ENCODE measurements around the gene CEP128. TPM values are rescaled to one million over a fixed set of nuclear protein-coding genes. Genes with fewer than 3 reads are reported as not detected.

The CEP128 gene
- total RNA-seq, 4 donors from 2014 or later, result 1.3 to 29.8 (median 11.9) TPM

DNA sequence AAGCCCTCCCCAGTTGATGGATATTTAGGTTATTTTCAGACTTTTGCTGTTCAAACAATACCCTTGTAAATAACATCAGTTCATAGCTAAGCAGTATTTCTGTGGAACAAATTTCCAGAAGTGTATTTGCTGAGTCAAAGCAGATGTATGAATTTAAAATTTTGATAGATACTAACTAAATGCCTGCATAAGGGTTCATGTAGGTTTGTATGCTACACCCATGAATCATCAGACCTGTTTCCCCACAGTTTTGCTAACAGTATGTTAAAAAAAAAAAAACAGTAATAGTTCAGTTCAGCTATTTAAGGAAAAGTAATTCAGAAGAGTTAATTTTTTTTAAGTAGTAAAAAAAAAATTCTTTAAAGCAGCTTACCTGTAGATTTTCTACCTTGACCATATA is 494.1 kb downstream of the CEP128 start:
- DNase-seq, result no peak
- H3K9me3 ChIP-seq, result no peaks in the 10 kb centered on the region
- no peaks in the 10 kb centered on the region for H3K36me3 ChIP-seq
- no peaks in the 10 kb centered on the region for H3K4me1 ChIP-seq
- H3K27me3 ChIP-seq, result no peaks in the 10 kb centered on the region
- intact Hi-C loops (cut with DNase I; ENCODE audit: low total_unique reads), result no loop called here
- no peak overlapping the region for H3K27ac ChIP-seq
- H3K4me3 ChIP-seq, result no peak overlapping the region
- TF ChIP-seq POLR2A (IDR thresholded peaks at IDR 0.05), result no peak
- TF ChIP-seq, protein P1, sequence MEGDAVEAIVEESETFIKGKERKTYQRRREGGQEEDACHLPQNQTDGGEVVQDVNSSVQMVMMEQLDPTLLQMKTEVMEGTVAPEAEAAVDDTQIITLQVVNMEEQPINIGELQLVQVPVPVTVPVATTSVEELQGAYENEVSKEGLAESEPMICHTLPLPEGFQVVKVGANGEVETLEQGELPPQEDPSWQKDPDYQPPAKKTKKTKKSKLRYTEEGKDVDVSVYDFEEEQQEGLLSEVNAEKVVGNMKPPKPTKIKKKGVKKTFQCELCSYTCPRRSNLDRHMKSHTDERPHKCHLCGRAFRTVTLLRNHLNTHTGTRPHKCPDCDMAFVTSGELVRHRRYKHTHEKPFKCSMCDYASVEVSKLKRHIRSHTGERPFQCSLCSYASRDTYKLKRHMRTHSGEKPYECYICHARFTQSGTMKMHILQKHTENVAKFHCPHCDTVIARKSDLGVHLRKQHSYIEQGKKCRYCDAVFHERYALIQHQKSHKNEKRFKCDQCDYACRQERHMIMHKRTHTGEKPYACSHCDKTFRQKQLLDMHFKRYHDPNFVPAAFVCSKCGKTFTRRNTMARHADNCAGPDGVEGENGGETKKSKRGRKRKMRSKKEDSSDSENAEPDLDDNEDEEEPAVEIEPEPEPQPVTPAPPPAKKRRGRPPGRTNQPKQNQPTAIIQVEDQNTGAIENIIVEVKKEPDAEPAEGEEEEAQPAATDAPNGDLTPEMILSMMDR (IDR thresholded peaks at IDR 0.05), result no peak

Small RNA genes lying within 50 kb of the gene (small RNA-seq; reads per million reads assigned to genes)
- gene AC022404.1, result not detected

Other genes starting within 250 kb of the CEP128 start
- under 1 TPM in 2 of 4 donors, not detected in 2; 0.62 to 0.73 TPM for gene TSHR, start 13.9 kb upstream of the CEP128 start, total RNA-seq

All from uterus (tissue), 4 donors.